A549 (cell line): Measurements from ENCODE around the gene C1QL1. TPM values are rescaled to one million over a fixed set of nuclear protein-coding genes. Genes with fewer than 3 reads are reported as not detected.

Experiments
- ATAC-seq, 2 experiments: fragments of 200-7000 bp in 1 of 2; fragments of >200 bp in 1 of 2; cut with Nextera tagmentation in 1 of 2; cut with Tn5 transposase in 1 of 2; 3 replicates each; pipeline versions ENCODE4 v1.8.0 to v1.9.1; 2018 to 2020; ENCODE audit warnings: mild to moderate bottlenecking in 1 of 2, moderate library complexity in 1 of 2
- CTCF ChIA-PET: fragments of 300-600 bp; sonication (Branson Sonifier 250); formaldehyde crosslinking; extraction: SDS; loops from one replicate; lab custom pipeline; 2021; ENCODE audit warnings: antibody characterized with exemption, inconsistent platforms; lab: Yijun Ruan, JAX
- POLR2A ChIA-PET: fragments of 350-600 bp; formaldehyde crosslinking; extraction: SDS; loops from one replicate; lab custom pipeline; 2021; ENCODE audit warnings: antibody characterized with exemption, inconsistent platforms; lab: Yijun Ruan, JAX
- DNase-seq, 2 experiments: peaks; one replicate each; pipeline versions ENCODE4 v3.0.0 to v3.0.0-alpha.2; 2011 to 2016; ENCODE audit warnings: low read depth in 1 of 2, low spot score in 1 of 2
- FAIRE-seq: peaks from 2 replicates; lab custom pipeline; 2011; peaks lifted over from hg19 to GRCh38; lab: Jason Lieb, UNC
- H3K27ac ChIP-seq, 2 experiments: fragments of >200 bp; sonication (Bioruptor Twin); formaldehyde crosslinking; 3 replicates each; pipeline ENCODE4 v1.5.1; 2016 to 2017
- H3K4me1 ChIP-seq: fragments of >200 bp; sonication (Bioruptor Twin); formaldehyde crosslinking; 3 replicates; pipeline ENCODE4 v1.6.1; 2016
- H3K4me2 ChIP-seq: fragments of >200 bp; sonication (Bioruptor Twin); formaldehyde crosslinking; 3 replicates; pipeline ENCODE4 v1.6.1; 2016
- H3K4me3 ChIP-seq: fragments of >200 bp; sonication (Bioruptor Twin); formaldehyde crosslinking; 3 replicates; pipeline ENCODE4 v1.5.1; 2016
- H3K9me3 ChIP-seq: fragments of >200 bp; sonication (Bioruptor Twin); formaldehyde crosslinking; 3 replicates; pipeline ENCODE4 v1.6.1; 2016
- CBX8 ChIP-seq: fragments of 200-600 bp; sonication (generic); IDR thresholded peaks from 2 replicates; pipeline ENCODE4 v1.6.1; 2016
- CHD4 ChIP-seq: fragments of 200-600 bp; sonication (generic); IDR thresholded peaks from 2 replicates; pipeline ENCODE4 v1.6.1; 2016; ENCODE audit warnings: antibody characterized with exemption, mild to moderate bottlenecking, borderline replicate concordance
- FOSL2 ChIP-seq, 2 experiments: fragments of 450-650 bp in 1 of 2; fragments of >200 bp in 1 of 2; sonication (Bioruptor Twin) in 1 of 2; formaldehyde crosslinking; IDR thresholded peaks; 2 replicates each; pipeline versions ENCODE4 v1.5.0 to v1.6.1; 2016 to 2020; ENCODE audit warnings: mild to moderate bottlenecking in 1 of 2, moderate library complexity in 1 of 2
- JUN ChIP-seq, 2 experiments: fragments of >200 bp; sonication (Bioruptor Twin); formaldehyde crosslinking; IDR thresholded peaks; 2 replicates in 1 of 2; 3 replicates in 1 of 2; pipeline ENCODE4 v1.6.1; 2016 to 2017
- MAFK ChIP-seq: fragments of 450-650 bp; IDR thresholded peaks from 2 replicates; pipeline ENCODE4 v1.6.1; 2014; ENCODE audit not compliant: partially characterized antibody
- NFE2L2 ChIP-seq: fragments of 150-350 bp; conservative IDR thresholded peaks from 2 replicates; pipeline ENCODE4 v1.6.1; 2014; ENCODE audit warnings: low read length
- NR3C1 ChIP-seq: fragments of >200 bp; sonication (Bioruptor Twin); formaldehyde crosslinking; IDR thresholded peaks from 3 replicates; pipeline ENCODE4 v1.6.1; 2017
- RARB ChIP-seq: fragments of 250-450 bp; sonication (Bioruptor Pico); IDR thresholded peaks from 2 replicates; pipeline ENCODE4 v1.8.0; 2021; ENCODE audit warnings: mild to moderate bottlenecking, moderate library complexity
- RFX5 ChIP-seq: fragments of 450-650 bp; IDR thresholded peaks from 2 replicates; pipeline ENCODE4 v1.7.1; 2014; ENCODE audit warnings: antibody characterized with exemption, mild to moderate bottlenecking, moderate library complexity
- SMC3 ChIP-seq: fragments of >200 bp; sonication (Bioruptor Twin); formaldehyde crosslinking; IDR thresholded peaks from 3 replicates; pipeline ENCODE4 v1.6.1; 2018; ENCODE audit warnings: inconsistent platforms
- ZFP36 ChIP-seq: fragments of 450-650 bp; IDR thresholded peaks from 2 replicates; pipeline ENCODE4 v1.6.1; 2014; ENCODE audit warnings: borderline replicate concordance; ENCODE audit not compliant: partially characterized antibody
- WGBS: methylation state at CpG from one replicate; pipeline ENCODE4 v1.1.6; 2017; ENCODE audit errors: missing lambda C conversion rate; 5-methylcytosine and 5-hydroxymethylcytosine counted together
- polyA plus RNA-seq, 4 experiments: library from polyadenylated mRNA; depleted of rRNA in 3 of 4; stranded (reverse); fragments of >200 nt; fragmentation: RNase III in 1 of 4; extraction: RNeasy Plus Mini Kit Qiagen cat#74134 plus additional on column Dnase treatment in 1 of 4; gene quantifications; 2 replicates in 3 of 4; 3 replicates in 1 of 4; pipeline ENCODE4 v1.2.3, GENCODE V29; 2011 to 2017
- TF ChIP-seq, protein P1 (sequence below): fragments of 250-450 bp; sonication (Bioruptor Pico); IDR thresholded peaks from 2 replicates; pipeline ENCODE4 v1.5.0; 2020; ENCODE audit warnings: low read depth, mild to moderate bottlenecking, moderate library complexity
- TF ChIP-seq, protein P2 (sequence below): fragments of 450-650 bp; IDR thresholded peaks from 2 replicates; pipeline ENCODE4 v1.6.1; 2014; ENCODE audit warnings: antibody characterized with exemption
- TF ChIP-seq, protein P3 (sequence below): IDR thresholded peaks from 2 replicates; pipeline ENCODE4 v1.6.1; 2012

Gene C1QL1
- polyA plus RNA-seq, 2 of the 4 experiments (the other 2 are of a cell fraction) = 2.6 to 8.5 TPM

- TF ChIP-seq, protein P1, sequence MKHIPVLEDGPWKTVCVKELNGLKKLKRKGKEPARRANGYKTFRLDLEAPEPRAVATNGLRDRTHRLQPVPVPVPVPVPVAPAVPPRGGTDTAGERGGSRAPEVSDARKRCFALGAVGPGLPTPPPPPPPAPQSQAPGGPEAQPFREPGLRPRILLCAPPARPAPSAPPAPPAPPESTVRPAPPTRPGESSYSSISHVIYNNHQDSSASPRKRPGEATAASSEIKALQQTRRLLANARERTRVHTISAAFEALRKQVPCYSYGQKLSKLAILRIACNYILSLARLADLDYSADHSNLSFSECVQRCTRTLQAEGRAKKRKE (CRISPR knock-in tag) = no peak
- TF ChIP-seq CHD4 = no peak
- TF ChIP-seq, protein P2, sequence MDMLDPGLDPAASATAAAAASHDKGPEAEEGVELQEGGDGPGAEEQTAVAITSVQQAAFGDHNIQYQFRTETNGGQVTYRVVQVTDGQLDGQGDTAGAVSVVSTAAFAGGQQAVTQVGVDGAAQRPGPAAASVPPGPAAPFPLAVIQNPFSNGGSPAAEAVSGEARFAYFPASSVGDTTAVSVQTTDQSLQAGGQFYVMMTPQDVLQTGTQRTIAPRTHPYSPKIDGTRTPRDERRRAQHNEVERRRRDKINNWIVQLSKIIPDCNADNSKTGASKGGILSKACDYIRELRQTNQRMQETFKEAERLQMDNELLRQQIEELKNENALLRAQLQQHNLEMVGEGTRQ = no peak
Measured at GRCh38 chr17:44970136-44970741, 2.1 kb upstream of the C1QL1 start (continued).

GRCh38 chr17:44969144-44969780, 1.2 kb upstream of the C1QL1 start:
- H3K9me3 ChIP-seq = no peaks in the 10 kb centered on the region
- peaks cover 35% of the 10 kb centered on the region for H3K4me1 ChIP-seq
- no peak overlapping the region; the same call in 2 of the 3 replicates for H3K4me3 ChIP-seq
- CTCF ChIA-PET = interaction anchor here (0.5 to 5.6 kb wide), 16 partner anchors 9 to 192 kb away, joined by 3 to 42 read pairs (median 6); partner anchors contain the start of gene ACBD4
- POLR2A ChIA-PET = interaction anchor here (0.6 to 2.4 kb wide), 4 partner anchors 12 to 67 kb away, joined by 3 to 12 read pairs (median 3); no protein-coding TSS in a partner anchor
- no peak overlapping the region for H3K27ac ChIP-seq
- ATAC-seq (no peak), DNase-seq (no peak), FAIRE-seq (no peak)
- H3K4me2 ChIP-seq = peak overlapping the region; percentile 100
- WGBS = 87% methylated on average over 19 of the region's 19 CpGs
- TF ChIP-seq CBX8 (no peak), MAFK (peak; percentile 38), RARB (CRISPR knock-in tag) (no peak)

GRCh38 chr17:44967907-44968224, 237 bp downstream of the C1QL1 start:
- Histone ChIP-seq H3K4me1 (peaks cover 30% of the 10 kb centered on the region), H3K4me3 (peak overlapping the region; percentile 59), H3K4me2 (peak overlapping the region; percentile 100), H3K9me3 (no peaks in the 10 kb centered on the region), H3K27ac (peak overlapping the region; percentile 65 to 82)
- FAIRE-seq = no peak
- ChIA-PET POLR2A (interaction anchor here (0.6 to 2.4 kb wide), 5 partner anchors 8 to 68 kb away, joined by 3 to 12 read pairs (median 3); partner anchors contain the start of gene EFTUD2), CTCF (interaction anchor here (1.3 to 5.6 kb wide), 9 partner anchors 10 to 167 kb away, joined by 3 to 42 read pairs (median 6); partner anchors contain the start of gene ACBD4)
- TF ChIP-seq CBX8 (no peak), NR3C1 (no peak), ZFP36 (no peak), FOSL2 (IDR thresholded peaks at IDR 0.05) (no peak), FOSL2 (CRISPR knock-in tag; IDR thresholded peaks at IDR 0.05) (no peak), NFE2L2 (no peak), JUN (IDR thresholded peaks at IDR 0.05) (no peak), RFX5 (no peak), SMC3 (no peak)
- TF ChIP-seq, protein P3, sequence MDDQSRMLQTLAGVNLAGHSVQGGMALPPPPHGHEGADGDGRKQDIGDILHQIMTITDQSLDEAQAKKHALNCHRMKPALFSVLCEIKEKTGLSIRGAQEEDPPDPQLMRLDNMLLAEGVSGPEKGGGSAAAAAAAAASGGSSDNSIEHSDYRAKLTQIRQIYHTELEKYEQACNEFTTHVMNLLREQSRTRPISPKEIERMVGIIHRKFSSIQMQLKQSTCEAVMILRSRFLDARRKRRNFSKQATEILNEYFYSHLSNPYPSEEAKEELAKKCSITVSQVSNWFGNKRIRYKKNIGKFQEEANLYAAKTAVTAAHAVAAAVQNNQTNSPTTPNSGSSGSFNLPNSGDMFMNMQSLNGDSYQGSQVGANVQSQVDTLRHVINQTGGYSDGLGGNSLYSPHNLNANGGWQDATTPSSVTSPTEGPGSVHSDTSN = no peak
- TF ChIP-seq, protein P1 (CRISPR knock-in tag) = no peak
- TF ChIP-seq, protein P2 = no peak
- WGBS = 0% methylated on average over 8 of the region's 47 CpGs
- ATAC-seq = peak in 1 of 2 experiments; percentile 46; a peak in 3 of 6 replicates
- DNase-seq = no peak
